SK-N-MC (cell line): ENCODE data around the gene CCDC192.

ENCODE experiments used
- DNase-seq: peaks from one replicate; pipeline ENCODE4 v3.0.0-alpha.2; 2011; ENCODE audit warnings: low read depth, low spot score
- H3K27ac ChIP-seq: fragments of 200-600 bp; sonication (generic); 2 replicates; pipeline ENCODE4 v1.5.1; 2016; ENCODE audit warnings: mixed run types
- H3K36me3 ChIP-seq: fragments of 200-600 bp; sonication (generic); 2 replicates; pipeline ENCODE4 v1.6.1; 2017; ENCODE audit warnings: antibody characterized with exemption, low read length, mixed read lengths; ENCODE audit not compliant: insufficient read depth
- H3K4me3 ChIP-seq: fragments of 200-600 bp; sonication (generic); 2 replicates; pipeline ENCODE4 v1.5.1; 2016
- H3K9ac ChIP-seq: fragments of 200-600 bp; sonication (generic); 2 replicates; pipeline ENCODE4 v1.8.0; 2017; ENCODE audit warnings: mixed run types, mixed read lengths; ENCODE audit not compliant: insufficient read length
- H3K9me3 ChIP-seq: fragments of 200-600 bp; sonication (generic); 2 replicates; pipeline ENCODE4 v1.6.1; 2017; ENCODE audit warnings: low read depth, mild to moderate bottlenecking, antibody characterized with exemption, low read length, moderate library complexity, mixed read lengths
- EZH2 ChIP-seq: fragments of 200-600 bp; sonication (generic); IDR thresholded peaks from one replicate; pipeline ENCODE4 v1.6.1; 2017; ENCODE audit warnings: antibody characterized with exemption
- FOXP2 ChIP-seq: optimal IDR thresholded peaks from 2 replicates; pipeline ENCODE3; 2011; ENCODE audit warnings: mild to moderate bottlenecking, moderate library complexity; ENCODE audit not compliant: insufficient read depth; ENCODE audit errors: extremely low read length, control extremely low read depth
- POLR2AphosphoS5 ChIP-seq: IDR thresholded peaks from 2 replicates; pipeline ENCODE4 v1.6.1; 2012; ENCODE audit warnings: mild to moderate bottlenecking, low read depth, low read length, borderline replicate concordance

CCDC192 gene

GRCh38 chr5:127876384-127876783 lies 173.2 kb downstream of the CCDC192 start:
- no peak for DNase-seq
- H3K9ac ChIP-seq, result no peak overlapping the region
- H3K9me3 ChIP-seq, result no peaks in the 10 kb centered on the region
- no peak overlapping the region for H3K4me3 ChIP-seq
- no peaks in the 10 kb centered on the region for H3K36me3 ChIP-seq
- TF ChIP-seq POLR2AphosphoS5, result no peak
- TF ChIP-seq EZH2, result no peak
- TF ChIP-seq FOXP2, result no peak
- H3K27ac ChIP-seq, result no peak overlapping the region

GRCh38 chr5:127878174-127878750 lies 175.1 kb downstream of the CCDC192 start:
- no peak for TF ChIP-seq POLR2AphosphoS5
- no peak for TF ChIP-seq FOXP2
- no peak for TF ChIP-seq EZH2
- Histone ChIP-seq H3K36me3 (no peaks in the 10 kb centered on the region), H3K4me3 (no peak overlapping the region), H3K9ac (no peak overlapping the region), H3K9me3 (no peaks in the 10 kb centered on the region), H3K27ac (no peak overlapping the region)
- no peak for DNase-seq

- DNase-seq, result no peak
- Histone ChIP-seq H3K9me3 (no peaks in the 10 kb centered on the region), H3K9ac (no peak overlapping the region), H3K27ac (no peak overlapping the region), H3K4me3 (no peak overlapping the region), H3K36me3 (no peaks in the 10 kb centered on the region)
- no peak for TF ChIP-seq FOXP2
Measured at GRCh38 chr5:127884416-127884815, 181.2 kb downstream of the CCDC192 start.

- no peak for DNase-seq
- no peak for TF ChIP-seq FOXP2
- TF ChIP-seq POLR2AphosphoS5, result no peak
- TF ChIP-seq EZH2, result no peak
- Histone ChIP-seq H3K9me3 (no peaks in the 10 kb centered on the region), H3K4me3 (no peak overlapping the region), H3K27ac (no peak overlapping the region), H3K36me3 (no peaks in the 10 kb centered on the region), H3K9ac (no peak overlapping the region)
Measured at GRCh38 chr5:127885176-127885575, 182.0 kb downstream of the CCDC192 start.

GRCh38 chr5:127886081-127886480 lies 182.9 kb downstream of the CCDC192 start:
- no peak overlapping the region for H3K27ac ChIP-seq

GRCh38 chr5:127887282-127887681 lies 184.1 kb downstream of the CCDC192 start:
- H3K9me3 ChIP-seq, result no peaks in the 10 kb centered on the region
- no peak overlapping the region for H3K4me3 ChIP-seq
- no peak overlapping the region for H3K9ac ChIP-seq
- H3K36me3 ChIP-seq, result no peaks in the 10 kb centered on the region
- DNase-seq, result no peak
- TF ChIP-seq FOXP2 (no peak), EZH2 (no peak), POLR2AphosphoS5 (no peak)
- H3K27ac ChIP-seq, result no peak overlapping the region

More at GRCh38 chr5:127886081-127886480, 182.9 kb downstream of the CCDC192 start:
- no peaks in the 10 kb centered on the region for H3K36me3 ChIP-seq
- TF ChIP-seq EZH2, result no peak
- TF ChIP-seq POLR2AphosphoS5, result no peak
- no peak for TF ChIP-seq FOXP2
- DNase-seq, result no peak
- H3K4me3 ChIP-seq, result no peak overlapping the region
- no peaks in the 10 kb centered on the region for H3K9me3 ChIP-seq
- no peak overlapping the region for H3K9ac ChIP-seq

- no peak overlapping the region for H3K9ac ChIP-seq
- H3K36me3 ChIP-seq, result no peaks in the 10 kb centered on the region
- no peaks in the 10 kb centered on the region for H3K9me3 ChIP-seq
- TF ChIP-seq EZH2 (no peak), POLR2AphosphoS5 (no peak), FOXP2 (no peak)
- no peak overlapping the region for H3K4me3 ChIP-seq
- DNase-seq, result no peak
- no peak overlapping the region for H3K27ac ChIP-seq
Measured at GRCh38 chr5:127891942-127892341, 188.8 kb downstream of the CCDC192 start.

- Histone ChIP-seq H3K9ac (no peak overlapping the region), H3K9me3 (no peaks in the 10 kb centered on the region), H3K4me3 (no peak overlapping the region), H3K36me3 (no peaks in the 10 kb centered on the region), H3K27ac (no peak overlapping the region)
- TF ChIP-seq FOXP2, result no peak
- TF ChIP-seq POLR2AphosphoS5, result no peak
- no peak for TF ChIP-seq EZH2
- DNase-seq, result no peak
Measured at GRCh38 chr5:127892467-127893207, 189.4 kb downstream of the CCDC192 start.

- H3K4me3 ChIP-seq, result no peak overlapping the region
- no peaks in the 10 kb centered on the region for H3K36me3 ChIP-seq
- no peak overlapping the region for H3K9ac ChIP-seq
- no peak overlapping the region for H3K27ac ChIP-seq
- no peaks in the 10 kb centered on the region for H3K9me3 ChIP-seq
- TF ChIP-seq FOXP2, result no peak
- no peak for TF ChIP-seq EZH2
- DNase-seq, result no peak
Measured at GRCh38 chr5:127893232-127893631, 190.0 kb downstream of the CCDC192 start.
